HG03457 (cell line): ENCODE measurements around the gene ZNF467.

Experiments used
- ATAC-seq: cut with Tn5 transposase; IDR thresholded peaks from one replicate; pipeline ENCODE4 v1.9.1; 2021; ENCODE audit warnings: moderate number of reproducible peaks; ENCODE audit not compliant: unreplicated experiment

ZNF467 gene

DNA sequence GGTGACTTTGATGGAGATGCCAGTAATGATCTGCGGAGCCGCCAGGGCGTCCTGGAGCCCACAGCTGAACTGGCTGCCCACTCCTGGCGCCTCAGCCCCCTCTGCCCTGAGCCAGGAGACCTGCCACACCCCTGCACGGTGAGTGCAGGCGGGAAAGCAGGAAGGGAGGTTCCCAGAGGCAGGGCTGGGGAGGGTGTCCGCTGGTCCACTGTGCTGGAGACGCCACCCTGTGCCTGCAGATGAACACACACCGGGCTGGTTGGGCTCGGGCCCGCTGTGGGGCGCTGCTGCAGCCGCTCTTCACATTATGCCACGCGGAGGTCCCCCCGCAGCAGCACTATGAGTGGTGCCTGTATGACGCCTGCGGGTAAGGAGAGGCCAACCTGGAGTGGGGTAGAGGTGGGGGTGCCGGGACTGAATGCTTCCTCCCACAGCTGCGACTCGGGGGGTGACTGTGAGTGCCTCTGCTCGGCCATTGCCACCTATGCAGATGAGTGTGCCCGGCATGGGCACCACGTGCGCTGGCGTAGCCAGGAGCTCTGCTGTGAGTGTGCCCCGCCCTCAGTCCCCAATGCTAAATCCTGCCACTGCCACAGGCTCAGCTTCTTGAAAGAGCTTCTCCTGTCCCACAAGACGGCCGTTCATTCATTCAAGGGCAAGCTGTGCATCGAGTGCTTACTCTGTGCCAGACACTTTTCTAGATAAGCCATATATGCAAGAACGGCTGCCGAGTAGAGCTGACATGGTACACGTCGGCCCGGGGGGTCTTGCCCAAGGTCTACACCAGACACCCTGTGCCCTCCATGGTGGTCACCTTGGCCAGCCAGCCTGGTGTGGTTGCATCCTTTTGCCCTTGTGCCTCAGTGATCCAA lies 14.3 kb upstream of the ZNF467 start:
- ATAC-seq = no peak

DNA sequence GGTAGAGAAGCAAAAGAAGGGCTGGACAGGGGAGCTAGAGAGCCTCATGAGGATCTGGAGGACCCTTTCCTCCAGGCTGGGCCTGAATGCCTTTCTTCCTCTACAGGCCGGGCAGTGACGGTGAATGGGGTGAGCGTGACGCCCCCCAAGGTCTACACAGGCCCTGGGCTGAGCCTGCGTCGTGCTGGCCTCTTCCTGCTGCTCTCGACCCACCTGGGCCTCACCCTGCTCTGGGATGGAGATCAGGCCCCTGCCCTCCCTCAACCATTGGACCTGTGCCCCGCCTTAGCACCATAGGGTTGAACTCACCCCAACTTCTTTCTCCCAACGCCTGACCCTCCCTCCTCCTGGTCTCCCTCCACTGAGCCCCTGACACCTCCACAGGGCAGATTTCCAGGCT lies 12.6 kb upstream of the ZNF467 start:
- no peak for ATAC-seq

DNA sequence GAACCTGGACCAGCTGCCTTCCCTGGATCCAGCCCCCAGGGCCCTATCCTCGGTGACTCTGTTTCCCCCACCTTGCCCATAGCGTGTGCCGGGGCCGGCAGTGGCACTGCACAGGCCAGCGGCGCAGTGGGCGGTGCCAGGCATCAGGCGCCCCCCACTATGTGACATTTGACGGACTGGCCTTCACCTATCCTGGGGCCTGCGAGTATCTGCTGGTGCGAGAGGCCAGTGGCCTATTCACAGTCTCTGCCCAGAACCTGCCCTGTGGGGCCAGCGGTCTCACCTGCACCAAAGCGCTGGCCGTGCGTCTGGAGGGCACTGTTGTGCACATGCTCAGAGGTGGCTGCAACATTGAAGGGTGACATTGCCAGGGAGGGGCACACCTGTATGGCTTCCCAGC lies 12.0 kb upstream of the ZNF467 start:
- no peak for ATAC-seq

DNA sequence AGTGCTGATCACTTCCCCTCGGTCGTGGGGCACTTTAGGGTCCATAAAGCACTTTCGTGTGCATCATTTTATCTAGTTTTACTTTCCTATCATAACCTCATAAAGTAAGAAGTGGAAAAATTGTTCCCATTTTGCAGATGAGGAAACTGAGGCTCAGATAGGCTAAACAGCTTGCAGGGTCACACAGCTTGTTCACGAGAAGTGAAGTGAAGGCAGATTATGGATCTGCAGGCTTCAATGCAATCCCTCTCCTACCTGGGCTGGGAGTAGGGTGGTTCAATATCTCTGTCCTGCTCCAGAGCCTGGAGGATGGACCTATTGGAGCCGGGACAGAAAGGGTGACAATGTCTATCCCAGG lies 10.8 kb upstream of the ZNF467 start:
- no peak for ATAC-seq

DNA sequence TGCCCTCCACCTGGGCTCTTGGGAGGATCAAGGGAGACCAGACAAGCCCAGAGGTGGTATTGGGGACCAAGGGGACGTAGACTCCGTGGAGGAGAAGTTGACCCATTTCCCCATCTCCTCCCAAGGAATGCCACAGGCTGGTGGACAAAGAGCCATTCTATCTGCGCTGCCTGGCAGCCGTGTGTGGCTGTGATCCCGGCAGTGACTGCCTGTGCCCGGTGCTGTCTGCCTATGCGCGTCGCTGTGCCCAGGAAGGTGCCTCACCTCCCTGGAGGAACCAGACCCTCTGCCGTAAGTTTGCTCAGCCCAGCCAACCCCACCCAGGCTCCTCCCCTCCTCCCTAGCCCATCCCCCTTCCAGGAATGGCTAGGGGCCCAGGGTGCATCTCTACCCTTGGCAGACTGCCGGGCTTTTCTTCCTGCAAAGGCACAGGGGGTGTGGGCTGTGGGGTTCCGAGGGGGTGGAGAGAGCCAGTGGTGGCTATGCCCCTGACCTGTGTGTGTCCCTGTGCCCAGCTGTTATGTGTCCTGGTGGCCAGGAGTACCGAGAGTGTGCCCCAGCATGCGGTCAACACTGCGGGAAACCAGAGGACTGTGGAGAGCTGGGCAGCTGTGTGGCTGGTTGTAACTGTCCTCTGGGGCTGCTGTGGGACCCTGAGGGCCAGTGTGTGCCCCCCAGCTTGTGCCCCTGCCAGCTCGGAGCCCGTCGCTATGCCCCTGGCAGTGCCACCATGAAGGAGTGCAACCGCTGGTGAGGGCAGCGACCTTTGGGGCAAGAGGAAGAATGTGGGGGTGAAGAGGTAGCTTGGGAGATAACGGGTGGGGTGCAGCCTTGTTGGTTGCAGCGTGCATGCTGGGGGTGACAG lies 10.2 kb upstream of the ZNF467 start:
- ATAC-seq = no peak

DNA sequence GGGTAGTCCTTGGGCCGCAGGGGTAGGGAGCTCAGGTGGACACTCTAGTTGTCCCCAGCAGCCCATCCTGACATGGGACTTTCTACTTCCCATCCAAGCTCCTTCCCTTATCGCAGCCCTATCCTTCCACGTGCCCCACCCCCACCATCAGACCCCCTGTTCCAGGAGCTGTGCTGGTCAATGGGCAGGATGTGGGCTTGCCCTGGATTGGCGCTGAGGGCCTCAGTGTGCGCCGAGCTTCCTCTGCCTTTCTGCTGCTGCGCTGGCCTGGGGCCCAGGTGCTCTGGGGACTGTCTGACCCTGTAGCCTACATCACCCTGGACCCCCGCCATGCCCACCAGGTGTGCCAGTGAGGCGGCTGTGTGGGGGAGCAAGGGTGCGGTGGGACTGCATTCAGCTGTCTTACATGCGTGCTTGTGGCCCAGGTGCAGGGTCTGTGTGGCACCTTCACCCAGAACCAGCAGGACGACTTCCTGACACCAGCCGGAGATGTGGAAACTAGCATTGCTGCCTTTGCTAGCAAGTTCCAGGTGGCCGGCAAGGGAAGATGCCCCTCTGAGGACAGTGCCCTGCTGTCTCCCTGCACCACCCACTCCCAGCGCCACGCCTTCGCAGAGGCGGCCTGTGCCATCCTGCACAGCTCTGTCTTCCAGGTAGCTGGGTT lies 9.4 kb upstream of the ZNF467 start:
- ATAC-seq = no peak

DNA sequence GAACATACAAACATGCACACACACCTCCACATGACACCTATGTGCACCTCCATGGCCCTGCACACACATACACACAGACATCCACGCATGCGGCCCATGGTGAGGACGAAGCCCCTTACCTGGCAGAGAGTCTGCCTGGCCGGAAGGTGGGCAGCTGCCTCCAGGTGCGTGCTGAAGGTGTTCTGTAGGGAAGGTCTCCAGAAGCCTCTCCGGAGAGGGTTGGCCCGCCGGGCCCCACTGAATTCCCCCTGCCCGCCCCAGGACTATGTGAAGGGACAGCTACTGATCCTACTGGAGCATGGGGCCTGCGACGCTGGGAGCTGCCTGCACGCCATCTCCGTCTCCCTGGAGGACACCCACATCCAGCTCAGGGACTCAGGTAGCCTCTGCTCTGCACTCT lies 8.5 kb upstream of the ZNF467 start:
- ATAC-seq = no peak

DNA sequence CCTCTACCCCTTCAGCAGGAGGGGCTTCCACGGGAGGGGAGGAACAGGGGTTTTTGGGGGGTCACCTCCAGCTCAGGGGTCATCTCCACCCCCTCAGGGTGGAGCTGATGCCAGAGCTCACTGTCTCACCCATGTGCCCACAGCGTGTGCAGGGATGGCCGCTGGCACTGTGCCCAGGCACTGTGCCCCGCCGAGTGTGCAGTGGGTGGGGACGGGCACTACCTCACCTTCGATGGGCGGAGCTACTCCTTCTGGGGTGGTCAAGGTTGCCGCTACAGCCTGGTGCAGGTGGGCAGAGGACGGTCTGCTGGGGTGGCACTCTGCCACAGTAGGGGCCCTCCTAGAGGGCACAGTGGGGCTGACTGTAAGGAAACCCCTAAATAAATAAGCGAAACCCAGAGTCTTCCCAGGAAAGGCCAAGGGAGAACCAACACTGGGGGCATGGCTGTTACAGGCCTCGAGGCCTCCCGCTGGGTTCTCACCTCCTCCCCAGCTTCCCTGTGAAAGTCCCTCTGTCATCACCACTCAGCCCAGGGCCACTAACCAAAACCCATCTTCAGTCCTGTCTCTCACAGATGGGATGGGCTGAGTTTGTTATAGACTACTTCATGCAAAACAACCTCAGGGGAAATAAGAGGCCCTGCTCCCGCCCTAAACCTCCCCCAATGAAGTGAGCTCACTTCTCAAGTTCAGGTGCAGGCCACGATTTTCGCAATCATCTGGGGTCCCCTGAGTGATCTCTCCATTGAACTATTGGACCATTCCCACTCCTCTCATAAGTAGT lies 7.4 kb upstream of the ZNF467 start:
- ATAC-seq = no peak

DNA sequence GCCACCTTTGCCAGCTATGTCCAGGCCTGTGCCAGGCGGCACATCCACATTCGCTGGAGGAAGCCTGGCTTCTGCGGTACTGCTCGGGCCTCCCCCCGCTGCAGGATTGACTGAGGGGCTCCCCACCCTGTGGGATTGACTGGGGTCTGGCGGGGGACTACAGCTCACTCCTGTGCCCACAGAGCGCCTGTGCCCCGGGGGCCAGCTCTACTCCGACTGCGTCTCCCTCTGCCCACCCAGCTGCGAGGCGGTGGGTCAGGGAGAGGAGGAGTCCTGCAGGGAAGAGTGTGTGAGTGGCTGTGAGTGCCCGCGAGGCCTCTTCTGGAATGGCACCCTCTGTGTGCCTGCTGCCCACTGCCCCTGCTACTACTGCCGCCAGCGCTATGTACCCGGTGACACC lies 6.7 kb upstream of the ZNF467 start:
- no peak for ATAC-seq

DNA sequence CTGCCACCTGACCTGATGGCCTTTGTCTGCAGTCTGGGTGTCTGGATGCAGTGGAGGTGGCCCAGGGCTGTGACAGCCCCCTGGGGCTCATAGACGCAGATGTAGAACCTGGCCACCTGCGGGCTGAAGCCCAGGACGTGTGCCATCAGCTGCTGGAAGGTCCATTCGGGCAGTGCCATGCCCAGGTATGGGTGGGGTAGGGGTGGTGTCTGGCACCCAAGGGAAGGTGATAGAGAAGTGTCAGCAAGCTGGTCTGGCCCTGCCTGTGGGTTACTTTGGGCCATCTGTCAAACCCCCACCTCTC lies 6.1 kb upstream of the ZNF467 start:
- ATAC-seq = no peak

DNA sequence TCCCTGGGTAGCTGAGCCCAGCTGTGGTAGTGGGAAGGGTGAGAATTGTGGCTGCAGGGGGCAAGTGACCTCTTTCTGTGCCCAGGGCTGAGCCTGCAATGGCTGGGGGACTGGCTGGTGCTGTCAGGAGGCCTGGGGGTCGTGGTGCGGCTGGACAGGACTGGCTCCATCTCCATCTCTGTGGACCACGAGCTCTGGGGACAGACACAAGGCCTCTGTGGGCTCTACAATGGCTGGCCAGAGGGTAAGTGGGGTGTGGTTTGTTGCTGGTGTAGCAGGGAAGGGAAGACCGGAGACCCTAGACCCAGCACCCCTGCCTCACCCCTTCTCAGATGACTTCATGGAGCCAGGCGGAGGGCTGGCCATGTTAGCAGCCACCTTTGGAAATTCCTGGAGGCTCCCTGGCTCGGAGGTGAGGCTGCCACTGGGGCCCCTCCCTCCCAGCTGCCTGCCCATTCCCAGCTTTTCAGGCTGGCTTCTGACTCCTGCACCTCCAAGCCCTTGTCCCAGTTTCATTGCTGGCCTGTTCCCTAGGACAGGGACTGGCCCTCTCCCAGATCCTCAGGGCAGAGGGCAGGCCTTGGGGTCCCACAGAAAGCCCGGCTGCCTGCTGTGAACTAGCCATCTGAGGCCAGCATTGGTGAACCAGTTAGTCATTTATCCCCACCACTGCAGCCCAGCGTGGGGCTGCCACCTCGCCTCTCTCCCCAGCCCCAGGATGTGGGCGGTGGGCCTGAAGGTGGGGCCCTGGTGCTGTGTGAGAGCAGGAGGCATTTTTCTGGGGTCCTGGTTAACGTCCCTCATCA lies 5.5 kb upstream of the ZNF467 start:
- ATAC-seq = no peak

DNA sequence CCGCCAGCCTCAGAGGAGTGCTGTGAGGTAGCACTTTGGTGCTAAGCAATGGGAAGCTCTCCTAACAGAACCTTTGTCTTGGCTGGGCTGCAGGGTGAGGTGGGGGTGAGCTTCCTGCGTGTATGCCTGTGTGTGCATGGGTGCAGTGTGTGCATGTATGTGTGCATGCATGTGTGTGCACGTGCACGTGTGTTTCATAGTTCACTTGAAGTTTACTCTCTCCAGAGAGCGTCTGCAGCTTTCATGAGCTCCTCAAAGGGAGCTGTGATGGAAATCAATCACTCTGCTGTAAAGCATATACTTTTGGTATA lies 4.9 kb upstream of the ZNF467 start:
- ATAC-seq = no peak

DNA sequence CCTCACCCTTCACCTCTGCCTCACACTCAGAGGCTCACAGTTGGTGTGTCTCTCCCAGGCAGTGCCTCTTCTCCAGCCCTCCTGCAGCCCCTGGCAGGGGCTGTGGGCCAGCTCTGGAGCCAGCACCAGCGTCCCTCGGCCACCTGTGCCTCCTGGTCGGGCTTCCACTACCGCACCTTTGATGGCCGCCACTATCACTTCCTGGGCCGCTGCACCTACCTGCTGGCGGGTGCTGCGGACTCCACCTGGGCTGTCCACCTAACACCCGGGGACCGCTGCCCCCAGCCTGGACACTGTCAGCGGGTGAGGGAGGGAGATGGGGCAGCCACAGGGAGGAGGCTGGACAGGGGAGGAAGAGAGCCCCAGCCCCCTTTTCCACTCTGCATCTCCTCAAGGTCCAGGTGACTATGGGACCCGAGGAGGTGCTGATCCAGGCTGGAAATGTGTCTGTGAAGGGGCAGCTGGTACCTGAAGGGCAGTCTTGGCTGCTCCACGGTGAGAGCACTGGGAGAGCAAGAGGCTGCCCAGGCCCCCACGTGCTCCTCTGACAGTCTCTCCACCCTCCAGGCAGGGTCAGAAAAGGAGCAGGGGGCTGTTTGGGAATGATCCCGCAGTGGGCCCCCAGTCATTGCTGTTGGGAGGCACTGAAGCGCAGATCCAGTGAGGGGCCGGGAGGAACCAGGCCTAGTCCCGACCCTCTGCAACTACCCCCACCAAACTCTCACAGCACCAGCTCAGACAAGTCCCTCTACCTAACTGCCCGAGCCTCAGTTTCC lies 4.4 kb upstream of the ZNF467 start:
- no peak for ATAC-seq

DNA sequence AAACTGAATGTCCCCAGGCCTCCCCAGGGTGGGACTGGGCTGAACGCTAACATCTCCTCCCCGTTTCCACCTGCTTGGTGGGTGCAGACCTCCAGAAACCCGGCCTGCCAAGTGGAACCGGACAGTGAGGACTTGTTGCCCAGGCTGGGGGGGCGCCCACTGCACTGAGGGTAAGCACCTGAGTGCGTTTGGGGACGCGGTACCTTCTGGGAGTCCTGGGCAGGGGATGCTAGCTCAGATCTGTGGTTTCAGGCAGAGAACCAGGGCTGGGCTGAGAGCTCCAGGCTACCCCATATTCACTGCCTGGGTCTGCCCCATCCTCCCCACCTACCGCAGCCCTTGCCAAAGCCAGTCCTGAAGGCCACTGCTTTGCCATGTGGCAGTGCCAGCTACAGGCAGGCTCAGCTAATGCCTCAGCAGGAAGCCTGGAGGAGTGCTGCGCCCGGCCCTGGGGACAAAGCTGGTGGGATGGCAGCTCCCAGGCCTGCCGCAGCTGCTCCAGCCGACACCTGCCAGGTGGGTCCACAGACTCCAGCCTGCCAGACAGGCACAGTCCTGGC lies 3.5 kb upstream of the ZNF467 start:
- ATAC-seq = no peak

DNA sequence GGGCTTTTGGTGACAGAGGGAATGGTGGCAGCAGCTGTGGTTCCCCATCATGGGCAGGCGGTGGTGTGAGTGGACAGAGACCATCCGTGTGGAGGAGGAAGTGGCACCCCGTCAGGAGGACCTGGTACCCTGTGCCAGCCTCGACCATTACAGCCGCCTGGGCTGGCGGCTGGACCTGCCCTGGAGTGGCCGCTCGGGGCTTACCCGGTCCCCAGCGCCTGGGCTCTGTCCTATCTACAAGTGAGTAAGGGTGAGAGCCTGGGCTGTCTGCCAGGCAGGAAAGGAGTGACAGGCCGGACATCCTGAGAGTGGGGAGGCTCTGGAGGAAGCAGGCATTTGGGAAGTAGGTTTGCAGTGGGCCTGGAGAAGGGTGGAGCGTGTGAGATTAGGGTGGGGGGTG lies 2.9 kb upstream of the ZNF467 start:
- ATAC-seq = no peak

DNA sequence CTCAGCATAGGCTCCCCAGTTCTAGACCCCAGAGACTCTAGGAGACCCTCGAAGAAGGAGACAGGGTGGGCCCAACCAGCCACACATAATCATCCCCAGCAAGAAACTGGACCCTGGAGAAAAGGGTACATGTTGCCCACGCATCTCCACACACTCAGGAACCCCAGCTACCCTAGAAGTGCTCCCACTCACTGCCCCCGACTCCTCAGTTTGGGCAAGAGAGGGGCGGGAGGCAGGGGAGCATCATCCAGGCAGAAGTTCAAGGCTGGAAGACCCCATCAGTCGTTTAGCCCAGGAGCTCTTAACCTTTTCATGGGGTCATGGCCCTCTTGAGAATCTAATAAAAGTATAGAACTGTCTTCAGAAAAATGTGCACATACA lies 1.8 kb upstream of the ZNF467 start:
- ATAC-seq = no peak

DNA sequence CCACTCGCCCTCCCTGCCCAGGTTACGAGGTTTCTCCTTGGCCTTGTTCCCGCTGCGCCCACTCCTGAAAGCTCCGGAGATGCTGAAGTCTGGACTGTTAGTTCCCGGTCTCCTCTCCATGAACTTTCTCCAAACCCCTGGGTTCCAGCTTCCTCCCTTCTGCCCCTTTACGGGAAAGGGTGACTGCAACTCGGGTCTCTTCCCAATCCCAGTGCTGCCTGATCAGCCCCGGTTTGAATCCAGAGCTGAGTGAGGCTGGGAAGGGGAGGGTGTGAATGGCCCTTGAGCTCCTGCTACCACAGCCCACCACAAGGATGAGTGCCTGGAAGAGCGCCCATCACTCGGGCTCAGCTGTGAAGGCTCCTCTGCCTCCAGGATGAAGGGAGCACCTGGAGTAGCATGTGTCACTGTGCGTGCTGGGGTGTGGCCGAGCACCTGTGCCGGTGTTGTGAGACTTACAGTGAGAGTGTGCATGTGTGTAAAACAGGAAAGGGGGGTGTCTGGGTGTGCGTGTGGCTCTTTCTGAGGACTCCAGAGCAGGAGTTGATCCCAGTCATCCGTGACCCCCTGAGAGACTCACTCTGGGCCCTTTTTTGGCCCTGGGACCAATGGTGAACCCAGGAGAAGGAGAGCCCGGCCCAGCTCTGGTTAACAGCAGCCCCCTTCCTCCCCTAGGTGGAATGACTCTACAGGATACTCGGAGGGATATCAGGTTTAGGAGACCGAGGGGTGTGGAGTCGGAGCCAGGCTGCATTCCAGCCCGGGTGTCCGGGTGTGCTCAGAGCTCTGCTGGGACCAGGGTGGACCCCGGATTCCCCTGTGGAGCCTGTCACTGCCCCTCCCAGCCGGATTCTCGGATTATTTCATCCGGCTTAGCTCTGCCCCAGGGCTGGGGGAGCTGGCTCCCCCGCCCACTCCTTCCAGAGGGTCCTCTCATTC lies 1.1 kb upstream of the ZNF467 start:
- no peak for ATAC-seq

DNA sequence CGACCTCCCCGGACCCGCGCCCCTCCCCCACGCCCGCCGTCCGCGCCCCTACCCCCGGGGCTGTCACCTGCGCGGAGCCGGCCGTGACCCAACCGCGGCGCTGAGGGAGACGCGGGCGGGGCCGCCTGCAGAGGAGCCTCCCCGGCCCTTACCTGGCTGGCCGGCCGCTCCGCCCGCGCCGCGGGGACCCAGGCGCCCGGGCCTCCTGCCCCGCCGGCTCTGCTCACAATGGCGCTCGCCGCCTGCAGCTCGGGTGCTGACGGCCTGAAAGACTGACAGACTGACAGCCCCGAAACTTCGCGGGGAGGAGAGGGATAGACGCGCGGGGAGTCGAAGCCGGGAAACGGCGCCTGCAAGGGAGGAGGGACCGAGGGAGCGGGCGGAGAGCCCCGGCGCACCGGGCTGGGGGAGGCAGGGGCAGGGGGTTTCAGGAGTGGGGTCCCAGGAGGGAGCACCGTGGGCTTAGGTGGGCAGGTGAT lies 393 bp downstream of the ZNF467 start:
- no peak for ATAC-seq
